Natural killer cell (primary cell): ENCODE results near the gene HELZ. TPM values are rescaled to one million over a fixed set of nuclear protein-coding genes. Genes with fewer than 3 reads are reported as not detected.

Experiments
- ATAC-seq, 3 donors: fragments of 150-1000 bp in 2 of 3; fragments of 200-7000 bp in 1 of 3; cut with Tn5 transposase; 1 replicate in 1 of 3; 2 replicates in 2 of 3; pipeline ENCODE4 v1.10.0; 2021; ENCODE audit warnings: mild to moderate bottlenecking in 2 of 3, moderate library complexity in 2 of 3
- DNase-seq, 2 donors: peaks; one replicate each; pipeline versions ENCODE4 v3.0.0 to v3.0.0-alpha.2; 2013 to 2021; ENCODE audit warnings: mixed read lengths in 1 of 2
- H3K27ac ChIP-seq: one replicate; pipeline ENCODE4 v1.5.1; 2013; ENCODE audit warnings: mild to moderate bottlenecking, low read length
- H3K27me3 ChIP-seq: one replicate; pipeline ENCODE4 v1.6.1; 2013; ENCODE audit warnings: low read length; ENCODE audit not compliant: control insufficient read depth, insufficient read depth
- H3K36me3 ChIP-seq: one replicate; pipeline ENCODE4 v1.6.1; 2013; ENCODE audit warnings: low read length; ENCODE audit not compliant: control insufficient read depth, insufficient read depth
- H3K4me1 ChIP-seq: one replicate; pipeline ENCODE4 v1.6.1; 2013; ENCODE audit warnings: low read length; ENCODE audit not compliant: control insufficient read depth, insufficient read depth
- H3K4me3 ChIP-seq: one replicate; pipeline ENCODE4 v1.5.1; 2013; ENCODE audit warnings: low read length
- H3K9me3 ChIP-seq: one replicate; pipeline ENCODE4 v1.6.1; 2013; ENCODE audit warnings: low read length; ENCODE audit not compliant: control insufficient read depth, insufficient read depth
- H3K27ac Mint-ChIP-seq, 2 donors: one replicate each; pipeline ENCODE4 v1.8.0; 2022; ENCODE audit warnings: mild to moderate bottlenecking in 2 of 2, mixed read lengths in 2 of 2, moderate library complexity in 1 of 2
- H3K27me3 Mint-ChIP-seq, 2 donors: one replicate each; pipeline ENCODE4 v1.8.0; 2022; ENCODE audit warnings: low read depth in 2 of 2, mixed read lengths in 2 of 2
- H3K36me3 Mint-ChIP-seq: one replicate; pipeline ENCODE4 v1.8.0; 2022; ENCODE audit warnings: mixed read lengths
- H3K4me1 Mint-ChIP-seq, 2 donors: one replicate each; pipeline ENCODE4 v1.8.0; 2022; ENCODE audit warnings: mixed read lengths in 2 of 2
- H3K4me3 Mint-ChIP-seq: one replicate; pipeline ENCODE4 v1.8.0; 2022; ENCODE audit warnings: mild to moderate bottlenecking, moderate library complexity, mixed read lengths
- H3K9me3 Mint-ChIP-seq, 2 donors: one replicate each; pipeline ENCODE4 v1.8.0; 2022; ENCODE audit warnings: mixed read lengths in 2 of 2
- WGBS: methylation state at CpG from one replicate; pipeline ENCODE4 v1.1.7; 2013; ENCODE audit warnings: missing lambda C conversion rate; ENCODE audit not compliant: insufficient coverage; 5-methylcytosine and 5-hydroxymethylcytosine counted together
- intact Hi-C: fragments of 100-400 bp; cut with micrococcal nuclease; formaldehyde crosslinking; loops from one replicate; pipeline ENCODE4 v1.14.2; 2022
- total RNA-seq, 4 donors: library from RNA; stranded (reverse); fragments of 120-200 nt in 1 of 4; gene quantifications; one replicate each; pipeline versions ENCODE4 v1.2.3 to v1.2.4, GENCODE V29; 2013 to 2022
- TF ChIP-seq, protein P1 (sequence below): fragments of 200-600 bp; IDR thresholded peaks from one replicate; pipeline ENCODE4 v1.8.0; 2022; ENCODE audit warnings: antibody characterized with exemption

Gene HELZ
- total RNA-seq, 3 donors from 2014 or later (not counting 1 experiment from before 2014, with no cell fraction given): 274 to 355 (median 292) TPM

DNA sequence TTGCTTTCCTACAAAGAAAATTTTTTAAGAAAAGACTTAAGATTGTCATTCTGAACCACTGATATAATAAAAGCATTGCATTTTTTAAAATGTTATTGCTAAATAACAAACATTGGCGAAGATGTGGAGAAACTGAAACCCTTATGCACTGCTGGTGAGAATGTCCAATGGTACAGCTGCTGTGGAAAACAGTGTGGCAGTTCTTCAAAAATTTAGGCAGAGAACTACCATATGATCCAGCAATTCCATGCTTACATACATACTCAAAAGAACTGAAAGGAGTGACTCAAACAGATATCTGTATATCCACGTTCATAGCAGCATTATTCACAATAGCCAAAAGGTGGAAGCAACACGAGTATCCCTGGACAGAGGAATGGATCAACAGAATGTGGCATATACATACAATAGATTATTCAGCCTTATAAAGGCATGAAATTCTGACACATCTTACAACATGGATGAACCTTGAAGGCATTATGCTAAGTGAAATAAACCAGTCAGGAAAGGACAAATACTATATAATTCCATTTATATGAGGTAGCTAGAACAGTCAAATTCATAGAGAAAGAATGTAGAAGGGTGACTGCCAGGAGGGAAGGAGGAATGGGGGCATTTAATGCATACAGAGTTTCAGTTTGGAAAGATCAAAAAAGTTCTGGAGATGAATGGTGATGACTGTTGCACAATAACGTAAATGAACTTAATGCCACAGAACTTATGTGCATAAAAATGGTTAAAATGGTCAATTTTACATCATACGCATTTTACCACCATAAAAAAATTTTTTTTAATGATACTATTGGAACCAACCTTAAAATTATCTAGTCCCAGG is 108.6 kb downstream of the HELZ start:
- Mint-ChIP-seq H3K27ac (peak overlapping the region; percentile 83 to 86), H3K4me1 (peaks cover 38 to 41% of the 10 kb centered on the region in 2 donors), H3K9me3 (no peaks in the 10 kb centered on the region), H3K4me3 (no peak overlapping the region), H3K36me3 (no peaks in the 10 kb centered on the region), H3K27me3 (no peaks in the 10 kb centered on the region)
- no peak overlapping the region for H3K4me3 ChIP-seq
- H3K27ac ChIP-seq: no peak overlapping the region
- ATAC-seq (no peak), DNase-seq (no peak)
- H3K4me1 ChIP-seq: peaks cover 14% of the 10 kb centered on the region
- no peaks in the 10 kb centered on the region for H3K27me3 ChIP-seq
- H3K9me3 ChIP-seq: no peaks in the 10 kb centered on the region
- TF ChIP-seq, protein P1, sequence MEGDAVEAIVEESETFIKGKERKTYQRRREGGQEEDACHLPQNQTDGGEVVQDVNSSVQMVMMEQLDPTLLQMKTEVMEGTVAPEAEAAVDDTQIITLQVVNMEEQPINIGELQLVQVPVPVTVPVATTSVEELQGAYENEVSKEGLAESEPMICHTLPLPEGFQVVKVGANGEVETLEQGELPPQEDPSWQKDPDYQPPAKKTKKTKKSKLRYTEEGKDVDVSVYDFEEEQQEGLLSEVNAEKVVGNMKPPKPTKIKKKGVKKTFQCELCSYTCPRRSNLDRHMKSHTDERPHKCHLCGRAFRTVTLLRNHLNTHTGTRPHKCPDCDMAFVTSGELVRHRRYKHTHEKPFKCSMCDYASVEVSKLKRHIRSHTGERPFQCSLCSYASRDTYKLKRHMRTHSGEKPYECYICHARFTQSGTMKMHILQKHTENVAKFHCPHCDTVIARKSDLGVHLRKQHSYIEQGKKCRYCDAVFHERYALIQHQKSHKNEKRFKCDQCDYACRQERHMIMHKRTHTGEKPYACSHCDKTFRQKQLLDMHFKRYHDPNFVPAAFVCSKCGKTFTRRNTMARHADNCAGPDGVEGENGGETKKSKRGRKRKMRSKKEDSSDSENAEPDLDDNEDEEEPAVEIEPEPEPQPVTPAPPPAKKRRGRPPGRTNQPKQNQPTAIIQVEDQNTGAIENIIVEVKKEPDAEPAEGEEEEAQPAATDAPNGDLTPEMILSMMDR: no peak
- peaks cover 47% of the 10 kb centered on the region for H3K36me3 ChIP-seq
- intact Hi-C loops: loop anchor here (5.0 kb wide), 1 partner anchor 111 kb away; the partner anchor contains the start of gene HELZ
- 96% methylated on average over 5 of the region's 5 CpGs for WGBS

DNA sequence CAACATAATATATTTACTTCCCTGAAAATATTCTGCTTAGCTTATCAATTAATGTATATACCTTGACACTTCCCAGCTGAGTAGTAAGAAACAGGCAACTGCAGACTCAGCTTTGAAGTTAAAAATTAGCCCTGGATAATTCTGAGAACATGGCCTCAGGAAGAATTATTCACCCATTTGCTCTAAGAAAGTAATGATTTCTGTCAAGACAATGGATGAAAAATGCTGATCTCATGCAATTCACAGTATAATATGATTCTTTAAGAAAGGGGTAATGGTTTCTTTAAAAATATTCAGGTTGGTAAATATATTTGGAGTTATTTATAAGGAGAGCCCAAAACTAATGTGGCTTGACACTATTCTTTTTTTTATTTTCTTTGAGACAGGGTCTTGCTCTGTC is 111.8 kb downstream of the HELZ start:
- Mint-ChIP-seq H3K27ac (peak overlapping the region in 1 of 2 donors; percentile 58), H3K36me3 (no peaks in the 10 kb centered on the region), H3K9me3 (no peaks in the 10 kb centered on the region), H3K27me3 (no peaks in the 10 kb centered on the region), H3K4me1 (peaks cover 17 to 24% of the 10 kb centered on the region in 2 donors), H3K4me3 (no peak overlapping the region)
- Histone ChIP-seq H3K36me3 (peaks cover 44% of the 10 kb centered on the region), H3K27ac (no peak overlapping the region), H3K4me1 (peaks cover under 1% of the 10 kb centered on the region), H3K9me3 (no peaks in the 10 kb centered on the region), H3K4me3 (no peak overlapping the region), H3K27me3 (no peaks in the 10 kb centered on the region)
- no peak for ATAC-seq
- DNase-seq: no peak
- TF ChIP-seq, protein P1: no peak
- intact Hi-C loops: no loop called here

DNA sequence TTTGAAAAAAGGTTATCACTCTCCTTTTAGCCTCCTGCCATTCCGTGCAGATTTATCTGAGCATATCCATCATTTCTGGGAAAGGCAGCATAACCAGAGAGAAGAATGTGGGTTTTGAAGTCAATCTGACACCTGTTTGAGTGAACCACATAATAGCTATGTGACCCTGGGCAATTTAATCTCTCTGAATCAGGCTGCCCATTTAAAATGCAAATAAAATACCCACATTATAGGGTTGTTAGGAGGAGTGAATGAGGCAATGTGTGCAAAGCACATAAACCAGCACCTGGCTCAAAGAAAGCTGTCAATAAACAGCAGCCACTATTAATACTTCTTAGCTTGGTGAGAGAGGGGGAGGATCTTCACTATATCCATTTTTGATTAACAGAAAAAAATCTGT is 112.6 kb downstream of the HELZ start:
- Mint-ChIP-seq H3K9me3 (no peaks in the 10 kb centered on the region), H3K27ac (peak overlapping the region in 1 of 2 donors; percentile 58), H3K27me3 (no peaks in the 10 kb centered on the region), H3K4me1 (peaks cover 11 to 19% of the 10 kb centered on the region in 2 donors), H3K4me3 (no peak overlapping the region), H3K36me3 (no peaks in the 10 kb centered on the region)
- Histone ChIP-seq H3K4me3 (no peak overlapping the region), H3K27me3 (no peaks in the 10 kb centered on the region), H3K36me3 (peaks cover 49% of the 10 kb centered on the region), H3K27ac (no peak overlapping the region), H3K4me1 (no peaks in the 10 kb centered on the region), H3K9me3 (no peaks in the 10 kb centered on the region)
- intact Hi-C loops: no loop called here
- TF ChIP-seq, protein P1: no peak
- WGBS: 100% methylated on average over 1 of the region's 1 CpG
- DNase-seq (no peak), ATAC-seq (no peak)
